ENCODE results near the gene CNKSR2. TPM values are rescaled to one million over a fixed set of nuclear protein-coding genes. Genes with fewer than 3 reads are reported as not detected.
A peak's percentile ranks its signal among the peaks of the same experiment; 100 is the strongest.

Gene CNKSR2
- total RNA-seq, 1 experiment from 2014 or later: 2.0 TPM

DNA sequence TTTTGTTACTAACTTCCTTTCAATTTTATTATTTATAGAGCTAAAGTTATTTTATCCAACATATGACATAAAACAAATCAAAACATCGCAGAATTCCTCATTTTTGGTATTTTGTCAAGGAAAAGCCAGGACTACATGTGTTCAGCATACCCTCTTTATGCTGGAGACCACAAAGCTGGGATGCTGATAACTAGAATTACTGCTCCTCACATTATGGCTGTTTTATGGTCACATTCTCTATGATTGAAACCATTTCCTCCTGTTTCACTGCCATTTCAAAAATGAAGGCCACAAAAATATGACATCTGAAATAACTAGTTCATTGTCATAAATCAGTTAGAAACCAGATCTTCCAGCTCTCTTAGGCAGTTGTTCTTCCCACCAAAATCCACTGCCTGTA lies 242.2 kb downstream of the CNKSR2 start:
- no peaks in the 10 kb centered on the region for H3K79me2 ChIP-seq (ENCODE audit: low read length)
- peaks cover 10% of the 10 kb centered on the region for H3K4me1 ChIP-seq (ENCODE audit: insufficient read depth, low read length)
- no peak overlapping the region for H3K9ac ChIP-seq (ENCODE audit: low read length)
- H3K4me2 ChIP-seq (ENCODE audit: low read length): no peak overlapping the region
- no peaks in the 10 kb centered on the region for H3K9me3 ChIP-seq (ENCODE audit: low read length)
- no peak overlapping the region for H3K4me3 ChIP-seq (ENCODE audit: low read length)
- no peaks in the 10 kb centered on the region for H4K20me1 ChIP-seq (ENCODE audit: low read length)
- no peaks in the 10 kb centered on the region for H3K27me3 ChIP-seq (ENCODE audit: low read length)
- BruUV-seq (replicated peaks): no TSS peak
- no peaks in the 10 kb centered on the region for H3K9me2 ChIP-seq (replicated peaks; ENCODE audit: low read length)
- TF ChIP-seq EZH2 (IDR thresholded peaks at IDR 0.05; ENCODE audit: low read length, unreplicated experiment) (no peak), EZH2phosphoT487 (IDR thresholded peaks at IDR 0.05; ENCODE audit: borderline replicate concordance, low read length) (no peak)
- TF ChIP-seq, protein P1, sequence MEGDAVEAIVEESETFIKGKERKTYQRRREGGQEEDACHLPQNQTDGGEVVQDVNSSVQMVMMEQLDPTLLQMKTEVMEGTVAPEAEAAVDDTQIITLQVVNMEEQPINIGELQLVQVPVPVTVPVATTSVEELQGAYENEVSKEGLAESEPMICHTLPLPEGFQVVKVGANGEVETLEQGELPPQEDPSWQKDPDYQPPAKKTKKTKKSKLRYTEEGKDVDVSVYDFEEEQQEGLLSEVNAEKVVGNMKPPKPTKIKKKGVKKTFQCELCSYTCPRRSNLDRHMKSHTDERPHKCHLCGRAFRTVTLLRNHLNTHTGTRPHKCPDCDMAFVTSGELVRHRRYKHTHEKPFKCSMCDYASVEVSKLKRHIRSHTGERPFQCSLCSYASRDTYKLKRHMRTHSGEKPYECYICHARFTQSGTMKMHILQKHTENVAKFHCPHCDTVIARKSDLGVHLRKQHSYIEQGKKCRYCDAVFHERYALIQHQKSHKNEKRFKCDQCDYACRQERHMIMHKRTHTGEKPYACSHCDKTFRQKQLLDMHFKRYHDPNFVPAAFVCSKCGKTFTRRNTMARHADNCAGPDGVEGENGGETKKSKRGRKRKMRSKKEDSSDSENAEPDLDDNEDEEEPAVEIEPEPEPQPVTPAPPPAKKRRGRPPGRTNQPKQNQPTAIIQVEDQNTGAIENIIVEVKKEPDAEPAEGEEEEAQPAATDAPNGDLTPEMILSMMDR (conservative IDR thresholded peaks at IDR 0.05; ENCODE audit: low read depth, low read length): no peak
- H3F3A ChIP-seq (ENCODE audit: low read length, unreplicated experiment): no peaks in the 10 kb centered on the region
- CTCF ChIA-PET: no interaction called here
- intact Hi-C loops (cut with micrococcal nuclease): no loop called here
- POLR2A ChIA-PET (ENCODE audit: unreplicated experiment): no interaction called here
- no peak overlapping the region for H2AFZ ChIP-seq (ENCODE audit: low read length)
- no peak overlapping the region for H3K27ac ChIP-seq (ENCODE audit: low read length)
- DNase-seq: no peak
- no peaks in the 10 kb centered on the region for H3K36me3 ChIP-seq (ENCODE audit: low read depth, low read length)
- no peak for ATAC-seq

DNA sequence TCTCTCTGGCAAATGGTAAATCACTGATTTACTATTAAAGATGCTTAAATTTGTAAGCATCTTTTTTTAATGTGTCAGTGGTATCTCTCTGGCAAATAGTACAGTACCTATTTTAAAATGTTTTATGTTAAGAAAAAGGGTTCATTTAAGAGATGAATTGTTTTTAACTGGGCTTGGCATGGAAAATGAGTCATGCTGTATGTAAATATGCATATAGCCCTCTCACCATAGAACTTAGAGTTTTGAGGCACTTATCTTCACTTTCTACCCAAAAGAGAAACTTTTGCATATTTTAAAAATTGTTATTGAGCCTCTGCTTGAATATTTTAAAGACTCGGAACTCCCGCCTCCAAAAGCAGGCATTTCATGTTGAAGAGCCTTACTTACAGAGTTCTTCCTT lies 246.0 kb downstream of the CNKSR2 start:
- Histone ChIP-seq H3K9me3 (ENCODE audit: low read length) (no peaks in the 10 kb centered on the region), H3K9me2 (replicated peaks; ENCODE audit: low read length) (no peaks in the 10 kb centered on the region), H3K4me3 (ENCODE audit: low read length) (no peak overlapping the region), H3K4me2 (ENCODE audit: low read length) (no peak overlapping the region), H3K4me1 (ENCODE audit: insufficient read depth, low read length) (peaks cover 27% of the 10 kb centered on the region), H3K9ac (ENCODE audit: low read length) (no peak overlapping the region), H3K27ac (ENCODE audit: low read length) (no peak overlapping the region), H3F3A (ENCODE audit: low read length, unreplicated experiment) (no peaks in the 10 kb centered on the region), H2AFZ (ENCODE audit: low read length) (no peak overlapping the region), H3K27me3 (ENCODE audit: low read length) (no peaks in the 10 kb centered on the region), H3K79me2 (ENCODE audit: low read length) (no peaks in the 10 kb centered on the region), H3K36me3 (ENCODE audit: low read depth, low read length) (no peaks in the 10 kb centered on the region), H4K20me1 (ENCODE audit: low read length) (no peaks in the 10 kb centered on the region)
- ChIA-PET CTCF (no interaction called here), POLR2A (ENCODE audit: unreplicated experiment) (no interaction called here)
- ATAC-seq: peak; percentile 56
- intact Hi-C loops (cut with micrococcal nuclease): loop anchor here (5.0 to 10.0 kb wide), 3 partner anchors 93 to 355 kb away; no protein-coding TSS in a partner anchor
- peak; percentile 36 for DNase-seq
- no TSS peak for BruUV-seq (replicated peaks)
- TF ChIP-seq EZH2 (IDR thresholded peaks at IDR 0.05; ENCODE audit: low read length, unreplicated experiment) (no peak), EZH2phosphoT487 (IDR thresholded peaks at IDR 0.05; ENCODE audit: borderline replicate concordance, low read length) (no peak)
- TF ChIP-seq, protein P1 (conservative IDR thresholded peaks at IDR 0.05; ENCODE audit: low read depth, low read length): no peak

DNA sequence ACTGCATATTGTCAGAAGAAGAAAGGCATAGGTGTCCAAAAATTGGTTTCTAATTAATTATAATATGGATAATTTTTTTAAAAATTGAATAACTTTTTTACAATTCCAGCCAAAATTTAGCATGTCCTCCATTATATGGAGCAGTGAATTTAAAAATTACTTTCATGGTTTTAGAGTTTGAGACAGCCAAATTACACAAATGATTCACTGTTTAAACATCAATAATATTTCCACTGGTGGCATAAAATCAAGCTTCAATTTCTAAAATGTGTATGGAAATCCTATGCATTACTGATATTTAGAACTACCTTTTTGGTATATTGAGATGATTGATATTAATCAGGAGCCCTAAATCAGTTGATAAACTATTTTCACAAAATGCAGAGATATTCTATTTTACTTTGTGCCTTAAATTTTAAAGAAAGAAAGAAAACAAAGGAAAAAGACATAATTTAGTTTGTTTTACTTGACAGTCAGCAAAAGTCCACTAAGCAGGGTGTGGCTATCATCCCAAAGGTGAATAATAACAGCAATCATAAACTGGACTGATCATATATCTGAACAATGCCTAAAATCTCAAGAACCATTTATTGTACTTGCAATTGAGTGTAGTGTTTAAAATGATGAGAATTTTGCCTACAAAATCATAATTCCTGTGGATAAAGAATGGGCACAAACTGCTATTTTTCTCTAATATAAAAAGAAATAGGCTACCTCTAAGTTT lies 249.7 kb downstream of the CNKSR2 start:
- no TSS peak for BruUV-seq (replicated peaks)
- Histone ChIP-seq H3K9ac (ENCODE audit: low read length) (no peak overlapping the region), H3K4me3 (ENCODE audit: low read length) (0 out of 2 replicates have a peak overlapping the region, but pooled peaks have one; percentile 3), H3K9me3 (ENCODE audit: low read length) (no peaks in the 10 kb centered on the region), H3K9me2 (replicated peaks; ENCODE audit: low read length) (no peaks in the 10 kb centered on the region), H3K4me1 (ENCODE audit: insufficient read depth, low read length) (peaks cover 27% of the 10 kb centered on the region), H3K36me3 (ENCODE audit: low read depth, low read length) (no peaks in the 10 kb centered on the region), H4K20me1 (ENCODE audit: low read length) (no peaks in the 10 kb centered on the region), H3K4me2 (ENCODE audit: low read length) (peak overlapping the region; percentile 72), H2AFZ (ENCODE audit: low read length) (no peak overlapping the region), H3K79me2 (ENCODE audit: low read length) (no peaks in the 10 kb centered on the region), H3F3A (ENCODE audit: low read length, unreplicated experiment) (no peaks in the 10 kb centered on the region), H3K27me3 (ENCODE audit: low read length) (no peaks in the 10 kb centered on the region), H3K27ac (ENCODE audit: low read length) (peak overlapping the region; percentile 51)
- ATAC-seq: peak; percentile 90
- DNase-seq: peak; percentile 55
- intact Hi-C loops (cut with micrococcal nuclease): loop anchor here (1.0 to 10.0 kb wide), 4 partner anchors 97 to 351 kb away; no protein-coding TSS in a partner anchor
- CTCF ChIA-PET: no interaction called here
- POLR2A ChIA-PET (ENCODE audit: unreplicated experiment): no interaction called here
- TF ChIP-seq EZH2 (IDR thresholded peaks at IDR 0.05; ENCODE audit: low read length, unreplicated experiment) (no peak), EZH2phosphoT487 (IDR thresholded peaks at IDR 0.05; ENCODE audit: borderline replicate concordance, low read length) (no peak)
- TF ChIP-seq, protein P1 (conservative IDR thresholded peaks at IDR 0.05; ENCODE audit: low read depth, low read length): no peak

Measured in PC-3 (cell line).